HG02970 (cell line): ENCODE data around the gene TPSG1.

ENCODE experiments used
- ATAC-seq: cut with Tn5 transposase; IDR thresholded peaks from one replicate; pipeline ENCODE4 v1.9.1; 2021; ENCODE audit warnings: mild to moderate bottlenecking, moderate library complexity, moderate number of reproducible peaks; ENCODE audit not compliant: unreplicated experiment, low FRiP score

The TPSG1 gene

GRCh38 chr16:1181404-1182315, 43.4 kb downstream of the TPSG1 start:
- no peak for ATAC-seq

GRCh38 chr16:1180549-1181403, 44.3 kb downstream of the TPSG1 start:
- no peak for ATAC-seq

GRCh38 chr16:1178295-1178910, 46.7 kb downstream of the TPSG1 start:
- ATAC-seq = no peak

- ATAC-seq = no peak
Observed at GRCh38 chr16:1177750-1178149, 47.3 kb downstream of the TPSG1 start.

GRCh38 chr16:1177053-1177452, 48.0 kb downstream of the TPSG1 start:
- no peak for ATAC-seq

GRCh38 chr16:1176280-1176897, 48.7 kb downstream of the TPSG1 start:
- ATAC-seq = no peak

- ATAC-seq = no peak
Observed at GRCh38 chr16:1175566-1176279, 49.3 kb downstream of the TPSG1 start.

GRCh38 chr16:1174477-1175357, 50.4 kb downstream of the TPSG1 start:
- no peak for ATAC-seq

- ATAC-seq = no peak
Observed at GRCh38 chr16:1173788-1174451, 51.1 kb downstream of the TPSG1 start.

GRCh38 chr16:1172651-1173050, 52.4 kb downstream of the TPSG1 start:
- ATAC-seq = no peak

GRCh38 chr16:1171854-1172428, 53.1 kb downstream of the TPSG1 start:
- ATAC-seq = no peak
